ENCODE data around the gene GNL2. TPM values are rescaled to one million over a fixed set of nuclear protein-coding genes. Genes with fewer than 3 reads are reported as not detected.

GNL2 gene
- total and polyA plus RNA-seq, 2 donors (not counting 1 experiment from before 2014, with no cell fraction given) = 15.7 to 44.0 TPM

DNA sequence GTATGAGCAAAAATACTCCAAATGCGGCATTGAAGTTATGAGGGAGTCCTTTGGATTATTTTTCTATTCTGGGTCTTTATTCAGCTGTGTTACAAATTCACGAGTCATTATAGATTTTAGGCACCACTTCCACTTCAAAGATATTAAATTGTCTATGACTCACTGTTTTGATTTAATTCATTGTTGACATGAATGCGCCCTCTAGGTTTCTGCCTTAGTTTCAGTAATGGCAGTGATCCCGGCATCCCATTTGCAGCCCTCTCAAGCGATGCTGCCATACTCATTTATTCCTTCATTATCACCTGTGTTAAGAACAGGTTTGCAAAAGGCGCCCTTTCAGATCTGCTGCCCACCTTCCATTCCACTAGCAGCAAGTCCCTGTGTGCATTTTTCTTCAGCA is 25.0 kb upstream of the GNL2 start:
- no peak overlapping the region for H3K27ac ChIP-seq (ENCODE audit: low read length in 2 of 2)
- Mint-ChIP-seq H3K27me3 (peaks cover 46% of the 10 kb centered on the region), H3K4me1 (no peaks in the 10 kb centered on the region), H3K4me3 (no peak overlapping the region), H3K9me3 (ENCODE audit: insufficient read depth) (no peaks in the 10 kb centered on the region), H3K27ac (no peak overlapping the region)
- no peaks in the 10 kb centered on the region for H3K79me2 ChIP-seq (ENCODE audit: control insufficient read depth, insufficient read depth, low read length)
- DNase-seq (no peak), ATAC-seq (ENCODE audit: low read depth) (no peak)
- no peak for TF ChIP-seq EZH2 (IDR thresholded peaks at IDR 0.05; ENCODE audit: borderline replicate concordance, insufficient read depth, low read depth, low read length, poor library complexity, severe bottlenecking)
- TF ChIP-seq, protein P1, sequence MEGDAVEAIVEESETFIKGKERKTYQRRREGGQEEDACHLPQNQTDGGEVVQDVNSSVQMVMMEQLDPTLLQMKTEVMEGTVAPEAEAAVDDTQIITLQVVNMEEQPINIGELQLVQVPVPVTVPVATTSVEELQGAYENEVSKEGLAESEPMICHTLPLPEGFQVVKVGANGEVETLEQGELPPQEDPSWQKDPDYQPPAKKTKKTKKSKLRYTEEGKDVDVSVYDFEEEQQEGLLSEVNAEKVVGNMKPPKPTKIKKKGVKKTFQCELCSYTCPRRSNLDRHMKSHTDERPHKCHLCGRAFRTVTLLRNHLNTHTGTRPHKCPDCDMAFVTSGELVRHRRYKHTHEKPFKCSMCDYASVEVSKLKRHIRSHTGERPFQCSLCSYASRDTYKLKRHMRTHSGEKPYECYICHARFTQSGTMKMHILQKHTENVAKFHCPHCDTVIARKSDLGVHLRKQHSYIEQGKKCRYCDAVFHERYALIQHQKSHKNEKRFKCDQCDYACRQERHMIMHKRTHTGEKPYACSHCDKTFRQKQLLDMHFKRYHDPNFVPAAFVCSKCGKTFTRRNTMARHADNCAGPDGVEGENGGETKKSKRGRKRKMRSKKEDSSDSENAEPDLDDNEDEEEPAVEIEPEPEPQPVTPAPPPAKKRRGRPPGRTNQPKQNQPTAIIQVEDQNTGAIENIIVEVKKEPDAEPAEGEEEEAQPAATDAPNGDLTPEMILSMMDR (IDR thresholded peaks at IDR 0.05) = no peak
- H3K27me3 ChIP-seq (replicated peaks in 1 of 4; ENCODE audit: control extremely low read depth in 1 of 4, control insufficient read depth in 3 of 4, insufficient read depth in 4 of 4, low read length in 3 of 4) = peaks cover 0 to 24% (median 4%) of the 10 kb centered on the region in 4 experiments
- no peak overlapping the region for H3K9ac ChIP-seq (ENCODE audit: low read length)
- no peaks in the 10 kb centered on the region for H4K20me1 ChIP-seq (ENCODE audit: control insufficient read depth, insufficient read depth, low read length, poor library complexity, severe bottlenecking)
- POLR2A ChIA-PET = no interaction called here
- CTCF ChIA-PET = no interaction called here
- no peak overlapping the region for H3K4me3 ChIP-seq (ENCODE audit: control extremely low read depth in 1 of 5, extremely low read depth in 1 of 5, insufficient read depth in 1 of 5, low read depth in 2 of 5, low read length in 4 of 5)
- H3K4me1 ChIP-seq (ENCODE audit: control insufficient read depth in 2 of 2, insufficient read depth in 2 of 2, low read length in 2 of 2) = no peaks in the 10 kb centered on the region
- WGBS (ENCODE audit: insufficient coverage) = 94% methylated on average over 4 of the region's 6 CpGs
- H3K9me3 ChIP-seq (ENCODE audit: control extremely low read depth in 1 of 3, control insufficient read depth in 2 of 3, insufficient read depth in 1 of 3, low read length in 2 of 3) = no peaks in the 10 kb centered on the region
- no peaks in the 10 kb centered on the region for H3K36me3 ChIP-seq (replicated peaks in 1 of 2; ENCODE audit: control extremely low read depth in 1 of 2, control insufficient read depth in 1 of 2, extremely low read depth in 1 of 2, insufficient read depth in 2 of 2, low read length in 1 of 2)
- H3K4me2 ChIP-seq (replicated peaks; ENCODE audit: low read depth, low read length, poor library complexity, severe bottlenecking) = no peak overlapping the region
- intact Hi-C loops (cut with micrococcal nuclease) = no loop called here
- no peak overlapping the region for H2AFZ ChIP-seq (ENCODE audit: insufficient read depth, low read depth, low read length, poor library complexity, severe bottlenecking)

DNA sequence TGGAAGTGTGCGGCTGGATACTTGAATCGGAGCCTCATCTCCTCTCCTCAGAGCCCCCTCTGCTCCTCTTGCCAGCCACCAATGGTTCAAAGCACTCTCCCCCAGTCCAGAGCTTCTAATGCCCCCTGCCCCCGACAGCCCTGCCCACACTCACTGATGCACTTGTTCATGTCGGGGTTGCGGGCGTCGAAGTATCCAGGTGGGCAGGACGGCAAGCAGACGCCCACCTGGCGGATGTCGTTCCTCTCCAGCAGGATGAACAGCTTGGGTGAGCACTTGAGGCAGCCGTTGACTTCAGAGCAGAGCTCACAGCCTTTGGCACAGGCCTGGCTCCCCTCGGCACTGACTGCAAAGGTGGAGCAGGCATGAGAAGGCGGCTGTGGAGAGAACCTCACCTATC is 20.6 kb upstream of the GNL2 start:
- Histone ChIP-seq H2AFZ (ENCODE audit: insufficient read depth, low read depth, low read length, poor library complexity, severe bottlenecking) (no peak overlapping the region), H4K20me1 (ENCODE audit: control insufficient read depth, insufficient read depth, low read length, poor library complexity, severe bottlenecking) (no peaks in the 10 kb centered on the region), H3K36me3 (replicated peaks in 1 of 2; ENCODE audit: control extremely low read depth in 1 of 2, control insufficient read depth in 1 of 2, extremely low read depth in 1 of 2, insufficient read depth in 2 of 2, low read length in 1 of 2) (no peaks in the 10 kb centered on the region), H3K27me3 (replicated peaks in 1 of 4; ENCODE audit: control extremely low read depth in 1 of 4, control insufficient read depth in 3 of 4, insufficient read depth in 4 of 4, low read length in 3 of 4) (peaks cover 0 to 28% (median 2%) of the 10 kb centered on the region in 4 experiments), H3K9ac (ENCODE audit: low read length) (no peak overlapping the region), H3K4me3 (ENCODE audit: control extremely low read depth in 1 of 5, extremely low read depth in 1 of 5, insufficient read depth in 1 of 5, low read depth in 2 of 5, low read length in 4 of 5) (no peak overlapping the region), H3K27ac (ENCODE audit: low read length in 2 of 2) (no peak overlapping the region), H3K4me1 (ENCODE audit: control insufficient read depth in 2 of 2, insufficient read depth in 2 of 2, low read length in 2 of 2) (no peaks in the 10 kb centered on the region), H3K79me2 (ENCODE audit: control insufficient read depth, insufficient read depth, low read length) (no peaks in the 10 kb centered on the region), H3K4me2 (replicated peaks; ENCODE audit: low read depth, low read length, poor library complexity, severe bottlenecking) (no peak overlapping the region), H3K9me3 (ENCODE audit: control extremely low read depth in 1 of 3, control insufficient read depth in 2 of 3, insufficient read depth in 1 of 3, low read length in 2 of 3) (no peaks in the 10 kb centered on the region)
- ATAC-seq (ENCODE audit: low read depth) (no peak), DNase-seq (no peak)
- H3K9me3 Mint-ChIP-seq (ENCODE audit: insufficient read depth) = no peaks in the 10 kb centered on the region
- no peaks in the 10 kb centered on the region for H3K4me1 Mint-ChIP-seq
- no peak overlapping the region for H3K4me3 Mint-ChIP-seq
- CTCF ChIA-PET = no interaction called here
- no peak overlapping the region for H3K27ac Mint-ChIP-seq
- POLR2A ChIA-PET = no interaction called here
- H3K27me3 Mint-ChIP-seq = peaks cover 57% of the 10 kb centered on the region
- WGBS (ENCODE audit: insufficient coverage) = 86% methylated on average over 14 of the region's 14 CpGs
- TF ChIP-seq EZH2 (IDR thresholded peaks at IDR 0.05; ENCODE audit: borderline replicate concordance, insufficient read depth, low read depth, low read length, poor library complexity, severe bottlenecking) = no peak
- TF ChIP-seq, protein P1 (IDR thresholded peaks at IDR 0.05) = no peak
- intact Hi-C loops (cut with micrococcal nuclease) = no loop called here
